Osteoblast (primary cell): ENCODE results near the gene KRT15. TPM values are rescaled to one million over a fixed set of nuclear protein-coding genes. Genes with fewer than 3 reads are reported as not detected.

Experiments used
- DNase-seq: peaks from one replicate; pipeline ENCODE4 v3.0.0; 2011; ENCODE audit warnings: low spot score, mixed read lengths; ENCODE audit not compliant: insufficient read length; ENCODE audit errors: missing footprints
- H2AFZ ChIP-seq: 2 replicates; pipeline ENCODE4 v1.6.0; 2011; ENCODE audit warnings: mild to moderate bottlenecking, low read length
- H3K27ac ChIP-seq: 2 replicates; pipeline ENCODE4 v1.5.1; 2011; ENCODE audit warnings: mild to moderate bottlenecking, low read depth, low read length, moderate library complexity
- H3K27me3 ChIP-seq: 2 replicates; pipeline ENCODE4 v1.6.0; 2012; ENCODE audit warnings: mild to moderate bottlenecking, control low read depth, inconsistent platforms, low read length, moderate library complexity; ENCODE audit not compliant: insufficient read depth
- H3K36me3 ChIP-seq: 2 replicates; pipeline ENCODE4 v1.5.1; 2011; ENCODE audit warnings: mild to moderate bottlenecking, low read length, control low read depth, moderate library complexity; ENCODE audit not compliant: insufficient read depth
- H3K4me1 ChIP-seq: 2 replicates; pipeline ENCODE4 v1.5.1; 2011; ENCODE audit warnings: mild to moderate bottlenecking, low read length, control low read depth, moderate library complexity; ENCODE audit not compliant: insufficient read depth
- H3K4me2 ChIP-seq: 2 replicates; pipeline ENCODE4 v1.6.0; 2011; ENCODE audit warnings: mild to moderate bottlenecking, low read length; ENCODE audit not compliant: insufficient read depth
- H3K4me3 ChIP-seq: fragments of 200-600 bp; sonication (generic); 3 replicates; pipeline ENCODE4 v1.5.1; 2012; ENCODE audit warnings: mild to moderate bottlenecking, low read length, inconsistent platforms; ENCODE audit not compliant: insufficient read depth
- H3K79me2 ChIP-seq: 2 replicates; pipeline ENCODE4 v1.6.0; 2012; ENCODE audit warnings: mild to moderate bottlenecking, low read length, control low read depth, inconsistent platforms; ENCODE audit not compliant: insufficient read depth
- H3K9me3 ChIP-seq: 2 replicates; pipeline ENCODE4 v1.5.1; 2011; ENCODE audit warnings: low read depth, low read length, control low read depth
- H4K20me1 ChIP-seq: 2 replicates; pipeline ENCODE4 v1.6.0; 2012; ENCODE audit warnings: mild to moderate bottlenecking, low read length, control low read depth; ENCODE audit not compliant: insufficient read depth
- total RNA-seq: library from RNA; depleted of rRNA; stranded (reverse); fragments of >200 nt; gene quantifications from 2 replicates; pipeline ENCODE4 v1.2.3, GENCODE V29; 2012
- TF ChIP-seq, protein P1 (sequence below): IDR thresholded peaks from 2 replicates; pipeline ENCODE4 v1.5.1; 2011; ENCODE audit warnings: mild to moderate bottlenecking, low read depth, low read length, moderate library complexity; ENCODE audit errors: extremely low read depth

Gene KRT15
- total RNA-seq, 1 donor: 0.72 TPM

DNA sequence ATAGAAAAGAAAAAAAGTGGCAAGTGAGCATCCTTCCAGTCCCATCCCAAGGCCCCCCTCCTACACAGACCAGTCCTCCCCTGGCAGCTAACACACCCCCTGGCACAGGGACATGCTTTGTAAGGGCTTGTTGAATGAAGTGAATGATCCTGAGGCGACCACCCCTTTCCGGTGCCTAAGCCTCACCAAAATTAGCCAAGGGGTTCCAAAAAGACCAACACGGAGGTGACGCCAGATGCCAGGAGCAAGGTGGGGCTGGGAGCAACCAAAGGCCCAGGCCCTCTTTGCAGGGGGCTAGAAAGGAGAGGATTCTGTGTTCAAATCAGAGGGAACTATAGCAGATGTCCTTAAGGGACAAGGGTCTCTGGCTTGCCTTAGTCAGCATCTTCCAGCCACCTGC lies 43.3 kb downstream of the KRT15 start:
- Histone ChIP-seq H3K4me3 (no peak overlapping the region), H3K4me2 (no peak overlapping the region)

GRCh38 chr17:41474863-41475262 lies 43.8 kb downstream of the KRT15 start:
- H2AFZ ChIP-seq: no peak overlapping the region
- H3K36me3 ChIP-seq: no peaks in the 10 kb centered on the region
- no peaks in the 10 kb centered on the region for H3K4me1 ChIP-seq
- DNase-seq: no peak
- TF ChIP-seq, protein P1, sequence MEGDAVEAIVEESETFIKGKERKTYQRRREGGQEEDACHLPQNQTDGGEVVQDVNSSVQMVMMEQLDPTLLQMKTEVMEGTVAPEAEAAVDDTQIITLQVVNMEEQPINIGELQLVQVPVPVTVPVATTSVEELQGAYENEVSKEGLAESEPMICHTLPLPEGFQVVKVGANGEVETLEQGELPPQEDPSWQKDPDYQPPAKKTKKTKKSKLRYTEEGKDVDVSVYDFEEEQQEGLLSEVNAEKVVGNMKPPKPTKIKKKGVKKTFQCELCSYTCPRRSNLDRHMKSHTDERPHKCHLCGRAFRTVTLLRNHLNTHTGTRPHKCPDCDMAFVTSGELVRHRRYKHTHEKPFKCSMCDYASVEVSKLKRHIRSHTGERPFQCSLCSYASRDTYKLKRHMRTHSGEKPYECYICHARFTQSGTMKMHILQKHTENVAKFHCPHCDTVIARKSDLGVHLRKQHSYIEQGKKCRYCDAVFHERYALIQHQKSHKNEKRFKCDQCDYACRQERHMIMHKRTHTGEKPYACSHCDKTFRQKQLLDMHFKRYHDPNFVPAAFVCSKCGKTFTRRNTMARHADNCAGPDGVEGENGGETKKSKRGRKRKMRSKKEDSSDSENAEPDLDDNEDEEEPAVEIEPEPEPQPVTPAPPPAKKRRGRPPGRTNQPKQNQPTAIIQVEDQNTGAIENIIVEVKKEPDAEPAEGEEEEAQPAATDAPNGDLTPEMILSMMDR: no peak
- H3K4me3 ChIP-seq: no peak overlapping the region
- no peak overlapping the region for H3K4me2 ChIP-seq
- H4K20me1 ChIP-seq: no peaks in the 10 kb centered on the region
- H3K79me2 ChIP-seq: no peaks in the 10 kb centered on the region
- H3K27ac ChIP-seq: no peak overlapping the region
- no peaks in the 10 kb centered on the region for H3K27me3 ChIP-seq
- H3K9me3 ChIP-seq: peaks cover 5% of the 10 kb centered on the region

More for the DNA sequence above, 43.3 kb downstream of the KRT15 start:
- no peaks in the 10 kb centered on the region for H3K27me3 ChIP-seq
- DNase-seq: no peak
- no peaks in the 10 kb centered on the region for H3K4me1 ChIP-seq
- H3K79me2 ChIP-seq: no peaks in the 10 kb centered on the region
- no peaks in the 10 kb centered on the region for H4K20me1 ChIP-seq
- TF ChIP-seq, protein P1: no peak
- no peak overlapping the region for H2AFZ ChIP-seq
- H3K36me3 ChIP-seq: no peaks in the 10 kb centered on the region
- H3K27ac ChIP-seq: no peak overlapping the region
- peaks cover 5% of the 10 kb centered on the region for H3K9me3 ChIP-seq

GRCh38 chr17:41468346-41468745 lies 50.3 kb downstream of the KRT15 start:
- H3K27ac ChIP-seq: no peak overlapping the region
- no peak overlapping the region for H3K4me2 ChIP-seq
- H3K36me3 ChIP-seq: no peaks in the 10 kb centered on the region
- H4K20me1 ChIP-seq: no peaks in the 10 kb centered on the region
- DNase-seq: no peak
- H3K27me3 ChIP-seq: no peaks in the 10 kb centered on the region
- TF ChIP-seq, protein P1: no peak
- no peak overlapping the region for H3K4me3 ChIP-seq
- H2AFZ ChIP-seq: no peak overlapping the region
- H3K4me1 ChIP-seq: peaks cover 19% of the 10 kb centered on the region
- peaks cover 5% of the 10 kb centered on the region for H3K9me3 ChIP-seq
- H3K79me2 ChIP-seq: no peaks in the 10 kb centered on the region

DNA sequence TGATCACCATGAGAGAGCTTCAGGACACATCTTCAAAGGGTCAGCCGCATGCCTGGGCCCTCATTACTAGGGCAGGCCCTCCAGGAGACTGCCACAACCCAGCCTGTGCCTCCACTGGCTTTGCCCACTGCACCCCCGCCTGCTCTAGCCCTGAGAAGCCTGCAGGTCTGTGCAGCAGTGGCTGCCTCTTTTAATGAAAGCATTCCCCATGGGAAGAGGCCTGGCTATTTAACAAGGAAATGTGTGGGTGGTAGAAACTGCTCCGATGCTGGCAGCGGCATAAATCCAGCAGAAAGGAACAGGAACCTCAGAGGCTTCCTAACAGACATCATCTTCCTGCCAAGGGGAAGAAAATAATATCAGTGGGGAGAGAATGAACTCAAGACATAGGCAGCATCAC lies 51.1 kb downstream of the KRT15 start:
- H3K36me3 ChIP-seq: no peaks in the 10 kb centered on the region
- no peaks in the 10 kb centered on the region for H3K27me3 ChIP-seq
- no peak overlapping the region for H3K4me3 ChIP-seq
- peak overlapping the region; percentile 44 for H3K4me2 ChIP-seq
- no peaks in the 10 kb centered on the region for H3K79me2 ChIP-seq
- H3K27ac ChIP-seq: no peak overlapping the region
- H2AFZ ChIP-seq: peak overlapping the region; percentile 29
- DNase-seq: peak; percentile 93
- H4K20me1 ChIP-seq: no peaks in the 10 kb centered on the region
- TF ChIP-seq, protein P1: no peak
- peaks cover 5% of the 10 kb centered on the region for H3K9me3 ChIP-seq
- H3K4me1 ChIP-seq: peaks cover 19% of the 10 kb centered on the region
